SHP77 treated with DMSO at 0.1 percent for 48 hours (cell line): ENCODE data around the gene RDH5.

Source experiments
- DNase-seq: peaks from one replicate; lab custom pipeline; 2025; lab: John Stamatoyannopoulos, UW

Gene RDH5

DNA sequence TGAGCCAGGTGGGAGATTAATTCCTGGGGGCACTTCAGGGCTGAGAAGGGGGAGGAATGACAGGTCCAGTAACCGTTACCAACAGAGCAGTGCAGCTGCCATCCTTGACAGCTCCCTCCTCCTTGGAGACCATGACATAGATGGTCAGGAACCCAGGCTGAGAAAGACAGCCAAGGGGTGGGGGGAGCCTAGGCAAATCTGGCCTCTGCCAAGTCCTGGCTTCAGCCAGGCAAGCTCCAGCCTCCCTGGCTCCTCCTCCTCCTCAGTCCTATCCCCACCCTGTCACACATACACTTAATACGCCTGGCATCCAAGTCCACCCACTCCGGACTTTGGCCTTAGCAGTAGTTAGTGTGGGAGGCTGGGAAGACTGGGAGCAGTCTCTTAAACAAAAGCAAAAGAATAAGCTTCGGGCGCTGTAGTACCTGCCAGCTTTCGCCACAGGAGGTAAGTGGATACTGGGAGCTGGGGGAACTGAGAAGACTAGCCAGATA lies at the start of gene RDH5:
Gene RDH5, plus strand, starts transcription at position 323 of the 494 bp plus-strand sequence. CDS start 792 bp downstream, outside the sequence.
- DNase-seq, result no peak

GRCh38 chr12:55671746-55672145 lies 48.4 kb upstream of the RDH5 start:
- DNase-seq, result no peak

DNA sequence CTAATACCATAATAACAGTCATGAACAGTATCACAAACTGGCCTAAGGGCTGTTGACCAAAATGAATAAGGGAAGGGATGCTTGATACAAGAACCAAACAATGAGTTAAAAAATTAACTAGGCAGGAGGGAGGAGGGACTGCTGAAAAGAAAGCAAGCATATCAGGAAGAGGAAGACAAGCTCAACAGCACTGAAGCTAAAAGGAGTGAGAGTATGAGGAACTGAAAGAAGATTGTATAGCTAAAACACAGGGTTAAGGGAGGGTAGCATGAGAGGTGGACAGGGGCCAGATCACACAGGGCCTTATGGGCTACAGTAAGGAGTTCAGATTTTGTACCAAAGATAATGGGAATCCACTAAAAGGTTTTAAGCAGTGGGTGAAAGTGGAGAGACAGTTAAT lies 46.6 kb upstream of the RDH5 start:
- DNase-seq, result no peak

DNA sequence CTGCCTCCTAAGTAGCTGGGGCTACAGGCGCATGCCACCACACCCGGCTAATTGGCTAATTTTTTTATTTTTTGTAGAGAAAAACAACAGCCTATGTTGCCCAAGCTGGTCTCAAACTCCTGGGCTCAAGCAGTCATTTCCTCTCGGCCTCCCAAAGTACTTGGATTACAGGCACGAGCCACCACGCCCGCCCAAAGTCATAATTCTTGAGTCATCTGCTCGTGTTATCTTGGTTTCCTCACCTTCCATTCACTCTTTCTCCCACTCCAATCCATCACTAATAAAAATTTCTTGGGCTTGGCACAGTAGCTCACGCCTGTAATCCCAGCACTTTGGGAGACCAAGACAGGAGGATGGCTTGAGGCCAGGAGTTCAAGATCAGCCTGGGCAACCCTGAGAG lies 44.5 kb upstream of the RDH5 start:
- DNase-seq, result no peak

DNA sequence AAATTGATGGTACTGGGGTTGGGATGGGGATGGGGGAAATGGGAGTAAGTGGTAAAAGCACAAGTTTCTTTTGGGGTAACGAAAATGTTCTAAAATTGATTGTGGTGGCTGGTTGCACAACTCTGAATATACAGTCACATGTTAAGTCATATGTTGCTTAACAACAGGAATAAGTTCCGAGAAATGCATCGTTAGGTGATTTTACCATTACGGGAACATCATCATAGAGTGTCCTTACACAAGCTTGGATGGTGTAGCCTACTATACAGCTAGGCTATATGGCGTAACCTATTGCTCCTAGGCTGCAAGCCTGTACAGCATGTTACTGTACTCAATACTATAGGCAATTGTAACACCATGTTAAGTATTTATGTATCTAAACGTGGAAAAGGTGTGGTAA lies 43.5 kb upstream of the RDH5 start:
- DNase-seq, result no peak

- no peak for DNase-seq
Measured at GRCh38 chr12:55679691-55680090, 40.5 kb upstream of the RDH5 start.

- DNase-seq, result no peak
Measured at GRCh38 chr12:55681142-55682077, 38.8 kb upstream of the RDH5 start.

DNA sequence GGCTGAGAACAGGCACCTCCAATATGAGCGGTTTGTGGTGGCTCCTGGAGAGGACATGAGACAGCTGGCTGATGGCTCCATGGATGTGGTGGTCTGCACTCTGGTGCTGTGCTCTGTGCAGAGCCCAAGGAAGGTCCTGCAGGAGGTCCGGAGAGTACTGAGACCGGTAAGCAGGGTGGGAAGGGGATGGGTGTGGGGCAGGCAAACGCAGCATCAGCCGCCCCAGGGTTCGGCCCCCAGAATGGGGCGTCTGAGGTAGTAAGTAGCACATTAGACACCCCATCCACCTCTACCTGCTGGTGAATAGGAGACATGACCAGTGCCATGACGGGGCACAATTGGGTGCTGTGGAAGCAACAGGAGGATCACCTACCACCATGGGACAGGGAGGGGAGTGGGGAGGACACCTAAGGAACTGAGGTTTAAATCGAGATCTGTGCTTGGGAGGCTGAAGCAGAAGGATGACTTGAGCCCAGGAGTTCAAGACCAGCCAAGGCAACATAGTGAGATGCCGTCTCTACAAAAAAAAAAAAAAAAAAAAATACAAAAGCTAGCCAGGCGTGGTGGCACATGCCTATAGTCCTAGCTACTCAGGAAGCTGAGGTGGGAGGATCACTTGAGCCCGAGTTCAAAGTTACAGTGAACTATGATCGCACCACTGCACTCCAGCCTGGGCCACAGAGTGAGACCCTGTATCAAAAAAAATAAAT lies 38.0 kb upstream of the RDH5 start:
- no peak for DNase-seq

DNA sequence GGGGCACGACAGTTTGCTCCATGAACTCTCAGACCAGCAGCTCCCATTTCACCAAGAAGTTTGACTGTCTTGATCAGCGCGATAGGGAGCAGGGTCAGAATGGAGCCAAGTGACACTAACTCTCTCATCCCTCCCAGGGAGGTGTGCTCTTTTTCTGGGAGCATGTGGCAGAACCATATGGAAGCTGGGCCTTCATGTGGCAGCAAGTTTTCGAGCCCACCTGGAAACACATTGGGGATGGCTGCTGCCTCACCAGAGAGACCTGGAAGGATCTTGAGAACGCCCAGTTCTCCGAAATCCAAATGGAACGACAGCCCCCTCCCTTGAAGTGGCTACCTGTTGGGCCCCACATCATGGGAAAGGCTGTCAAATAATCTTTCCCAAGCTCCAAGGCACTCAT lies 36.5 kb upstream of the RDH5 start:
- no peak for DNase-seq

GRCh38 chr12:55684761-55685370 lies 35.3 kb upstream of the RDH5 start:
- DNase-seq, result no peak

- no peak for DNase-seq
Measured at GRCh38 chr12:55685671-55686070, 34.5 kb upstream of the RDH5 start.

- DNase-seq, result no peak
Measured at GRCh38 chr12:55686366-55687010, 33.7 kb upstream of the RDH5 start.

GRCh38 chr12:55687746-55688145 lies 32.4 kb upstream of the RDH5 start:
- DNase-seq, result no peak

- DNase-seq, result no peak
Measured at GRCh38 chr12:55688716-55689655, 31.2 kb upstream of the RDH5 start.

GRCh38 chr12:55692631-55693322 lies 27.4 kb upstream of the RDH5 start:
- DNase-seq, result no peak

DNA sequence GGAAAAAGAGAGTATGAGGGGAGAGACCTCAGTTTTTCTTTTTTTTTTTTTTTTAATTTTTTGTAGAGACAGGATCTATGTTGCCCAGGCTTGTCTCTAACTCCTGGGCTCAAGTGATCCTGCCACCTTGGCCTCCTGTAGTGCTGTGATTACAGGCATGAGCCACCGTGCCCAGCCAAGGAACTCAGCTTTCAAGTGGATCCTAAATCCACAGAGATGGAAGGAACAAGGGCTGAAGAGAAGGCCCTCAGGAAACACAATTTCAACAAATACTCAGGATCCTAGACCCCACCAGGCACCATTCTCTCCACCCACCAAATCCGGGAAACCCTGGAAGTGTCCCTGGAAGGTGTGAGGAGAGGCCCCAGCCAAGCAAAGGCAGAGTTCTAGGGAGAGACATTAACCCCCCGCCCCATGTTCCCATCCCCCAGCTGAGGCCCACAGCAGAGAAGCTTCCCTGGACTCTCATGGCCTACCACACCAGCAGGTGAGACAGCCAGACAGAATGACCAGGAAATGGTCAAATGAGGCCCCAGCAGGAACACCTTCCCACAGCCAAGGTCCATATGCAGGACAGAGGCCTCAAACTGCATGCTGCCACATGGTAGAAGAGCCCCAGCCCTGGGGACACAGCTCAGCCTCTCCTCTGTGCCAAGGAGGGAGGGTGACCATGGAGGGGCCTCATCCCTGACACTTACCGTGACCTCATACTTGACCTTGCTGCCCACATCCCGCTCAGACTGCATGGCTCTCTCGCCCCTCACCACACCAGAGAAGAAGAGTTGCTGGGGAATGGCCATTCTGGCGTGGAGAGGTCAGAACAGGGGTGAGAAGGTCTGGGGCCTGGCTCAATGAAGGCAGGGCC lies 26.6 kb upstream of the RDH5 start:
- no peak for DNase-seq

DNA sequence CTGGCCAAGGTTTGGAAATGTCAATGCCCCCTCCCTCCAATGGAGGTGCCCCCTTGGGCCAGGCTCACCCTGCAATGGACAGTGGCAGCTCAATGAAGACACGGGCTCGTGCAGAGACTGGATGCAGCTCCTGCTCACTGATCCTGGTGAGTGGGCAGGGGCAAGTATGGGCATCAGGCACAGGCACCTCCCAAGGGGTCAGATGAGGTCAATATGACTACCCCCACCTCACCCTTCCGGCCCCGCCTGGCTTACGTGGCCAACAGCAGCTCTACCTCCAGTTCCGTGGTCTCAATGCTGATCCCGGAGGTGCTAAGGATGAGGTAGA lies 26.0 kb upstream of the RDH5 start:
- no peak for DNase-seq

DNA sequence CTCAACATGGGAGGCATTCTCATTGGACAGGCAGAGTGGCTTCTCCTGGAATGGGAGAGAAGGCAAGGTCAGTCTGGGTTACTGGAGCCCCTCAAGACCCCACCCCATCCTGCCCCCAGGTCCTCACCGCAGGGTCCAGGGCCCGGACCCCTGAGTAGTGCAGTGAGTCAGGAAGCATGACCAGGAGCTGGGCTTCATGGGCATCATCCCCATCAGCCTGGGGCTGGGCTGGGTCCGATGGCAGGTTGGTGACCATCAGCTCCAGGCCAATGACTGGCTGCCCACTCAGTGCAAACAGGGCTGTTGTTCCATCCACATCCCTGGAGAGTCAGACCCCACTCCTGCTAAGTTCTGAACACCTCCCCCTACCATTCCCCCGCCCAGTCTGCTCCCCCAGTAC lies 25.5 kb upstream of the RDH5 start:
- DNase-seq, result no peak

- no peak for DNase-seq
Measured at GRCh38 chr12:55695349-55695748, 24.8 kb upstream of the RDH5 start.

- DNase-seq, result no peak
Measured at GRCh38 chr12:55696141-55696540, 24.1 kb upstream of the RDH5 start.
